ENCODE results near the gene PHF12.
"Not testable (repeated sequence)": the region's sequence is repeated elsewhere in the genome, so short reads cannot be mapped to it uniquely, and the experiment has no call there.

The PHF12 gene

DNA sequence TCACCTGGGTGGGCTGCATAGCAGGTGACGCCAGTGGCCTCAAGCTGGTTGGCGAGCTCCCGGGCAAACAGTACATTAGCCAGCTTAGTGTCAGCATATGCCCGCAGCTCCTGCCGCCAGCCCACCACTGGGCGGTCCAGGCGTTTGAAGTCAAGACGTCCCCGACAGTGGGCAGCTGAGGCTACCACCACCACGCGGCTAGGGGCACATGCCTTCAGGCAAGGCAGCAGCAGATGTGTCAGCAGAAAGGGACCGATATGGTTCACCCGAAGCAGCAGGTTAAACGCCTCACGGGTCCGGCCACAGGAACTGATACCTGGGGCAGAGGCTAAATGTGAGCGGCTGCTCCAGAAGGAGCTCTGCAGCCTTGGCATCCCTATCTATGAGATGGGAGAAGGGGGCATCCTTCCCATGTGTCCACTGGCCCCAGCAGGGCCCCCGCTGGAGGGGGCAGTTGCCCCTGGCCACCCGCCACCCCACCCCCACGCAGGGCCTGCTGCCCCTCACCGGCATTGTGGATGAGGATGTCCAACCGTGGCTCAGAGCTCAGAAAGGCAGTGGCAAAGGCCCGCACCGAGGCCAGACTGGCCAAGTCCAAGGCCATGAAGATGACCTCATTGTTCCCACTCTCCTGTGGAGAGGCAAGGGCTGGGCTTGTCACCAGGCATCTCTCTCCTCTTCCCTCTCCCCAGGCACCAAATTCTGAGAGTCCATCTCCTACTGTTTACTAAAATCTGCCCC, 50.2 kb downstream of the PHF12 start:
- DNase-seq, result no peak

- no peak for DNase-seq
These were observed 52.0 kb downstream of the PHF12 start for GRCh38 chr17:28899212-28899815.

GRCh38 chr17:28898527-28898955, 52.8 kb downstream of the PHF12 start:
- no peak for DNase-seq

- DNase-seq, result no peak
These were observed 53.4 kb downstream of the PHF12 start for GRCh38 chr17:28897769-28898526.

GRCh38 chr17:28896884-28897768, 54.2 kb downstream of the PHF12 start, which contains the start of gene FLOT2:
FLOT2 (minus strand) TSS chr17:28897733; CDS start chr17:28897574, 159 bp downstream.
- peak; percentile 14 for DNase-seq

- no peak for DNase-seq
These were observed 54.8 kb downstream of the PHF12 start for GRCh38 chr17:28896491-28896883.

DNA sequence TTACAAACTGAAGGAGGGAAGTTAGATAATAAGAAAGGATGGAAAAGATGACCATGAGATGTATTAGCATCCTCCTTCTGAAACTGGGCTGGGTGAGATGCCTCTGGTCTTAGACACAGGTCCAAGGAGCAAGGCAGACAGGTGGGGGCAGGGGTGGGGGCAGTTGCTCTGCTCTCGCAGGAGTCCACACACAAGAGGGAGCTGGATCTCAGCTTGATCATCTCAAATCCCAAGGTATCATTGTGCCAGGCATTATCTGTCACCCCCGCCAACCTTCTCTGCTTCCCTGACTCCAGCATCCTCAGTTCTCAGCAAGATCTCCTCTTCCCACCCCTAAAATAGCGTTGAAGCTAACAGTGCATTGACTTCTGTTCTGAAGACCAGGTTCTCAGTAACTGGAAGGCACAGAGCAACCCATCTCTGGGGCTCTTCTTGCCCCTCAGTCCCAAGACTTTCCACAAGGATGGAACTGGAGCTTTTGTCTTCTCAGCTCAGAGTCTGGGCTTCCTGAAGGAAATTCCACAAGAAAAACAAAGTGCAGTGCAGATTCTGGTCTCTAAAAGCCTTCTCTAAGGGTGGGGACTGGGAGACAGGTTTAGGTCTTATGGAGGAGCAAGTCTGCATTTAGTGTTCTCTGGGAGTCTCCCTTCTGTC, 55.4 kb downstream of the PHF12 start:
- DNase-seq, result no peak

DNA sequence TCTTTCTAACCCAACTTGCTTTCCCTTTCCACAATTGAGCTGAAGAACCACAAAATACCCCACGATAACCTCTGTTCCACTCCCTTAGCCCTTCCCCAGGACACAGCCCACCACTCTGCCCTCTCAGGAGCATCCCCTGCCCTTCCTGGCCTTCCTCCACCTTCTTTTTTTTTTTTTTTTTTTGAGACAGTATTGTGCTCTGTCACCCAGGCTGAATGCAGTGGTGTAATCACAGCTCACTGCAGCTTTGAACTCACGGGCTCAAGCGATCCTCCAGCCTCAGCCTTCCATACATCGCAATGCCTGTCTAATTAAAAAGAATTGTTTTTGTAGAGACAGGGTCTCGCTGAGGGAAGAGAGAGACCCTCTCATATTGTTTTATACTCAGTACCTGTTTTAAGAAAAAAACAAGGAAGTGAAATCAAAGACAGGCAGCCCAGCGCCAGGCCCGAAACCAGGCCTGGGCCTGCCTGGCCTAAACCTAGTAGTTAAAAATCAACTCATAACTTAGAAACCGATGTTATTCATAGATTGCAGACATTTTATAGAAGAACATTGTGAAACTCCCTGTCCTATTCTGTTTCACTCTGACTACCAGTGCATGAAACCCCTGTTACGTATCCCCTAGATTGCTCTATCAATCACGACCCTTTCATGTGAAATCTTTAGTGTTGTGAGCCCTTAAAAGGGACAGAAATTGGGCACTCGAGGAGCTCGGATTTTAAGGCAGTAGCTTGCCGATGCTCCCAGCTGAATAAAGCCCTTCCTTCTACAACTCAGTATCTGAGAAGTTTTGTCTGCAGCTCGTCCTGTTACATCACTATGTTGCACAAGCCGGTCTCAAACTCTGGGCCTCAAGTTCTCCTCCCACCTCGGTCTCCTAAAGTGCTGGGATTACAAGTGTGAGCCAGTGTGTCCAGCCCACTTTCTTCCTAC, 57.8 kb downstream of the PHF12 start:
- DNase-seq, result not testable (repeated sequence)

GRCh38 chr17:28892024-28892423, 59.3 kb downstream of the PHF12 start:
- DNase-seq, result no peak

GRCh38 chr17:28891201-28891600, 60.1 kb downstream of the PHF12 start:
- DNase-seq, result no peak

- DNase-seq, result no peak
These were observed 61.3 kb downstream of the PHF12 start for GRCh38 chr17:28889996-28890395.

- DNase-seq, result no peak
These were observed 62.5 kb downstream of the PHF12 start for GRCh38 chr17:28888832-28889231.

DNA sequence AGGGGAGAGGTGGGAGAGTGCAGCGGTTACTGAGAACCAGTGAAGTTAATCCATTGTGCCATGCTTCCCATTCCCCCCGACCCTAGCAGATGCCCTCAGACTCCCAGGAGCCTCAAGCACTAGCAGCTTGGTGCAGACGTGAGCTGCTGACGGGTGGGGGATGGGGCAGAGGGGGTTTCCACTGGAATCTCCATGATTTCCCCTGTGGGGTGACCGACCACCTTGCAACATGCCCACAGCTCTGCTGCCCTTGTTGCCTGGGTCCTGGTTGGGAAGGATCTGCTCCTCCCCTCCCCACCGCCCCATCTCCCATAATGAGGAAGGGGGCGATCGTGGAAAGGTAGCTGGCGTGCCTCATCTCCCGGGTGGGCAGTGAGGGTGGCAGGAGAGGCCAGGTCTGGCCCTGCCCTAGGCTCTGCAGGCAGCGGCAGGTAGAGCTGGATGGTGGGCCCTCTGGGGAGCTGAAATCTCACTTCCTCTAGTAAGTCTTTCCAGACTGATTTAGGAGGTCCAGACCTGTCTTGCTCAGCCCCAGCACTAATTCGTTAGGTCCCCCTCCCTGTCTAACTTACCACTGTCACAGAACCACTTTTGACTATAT, 63.3 kb downstream of the PHF12 start:
- DNase-seq, result no peak

DNA sequence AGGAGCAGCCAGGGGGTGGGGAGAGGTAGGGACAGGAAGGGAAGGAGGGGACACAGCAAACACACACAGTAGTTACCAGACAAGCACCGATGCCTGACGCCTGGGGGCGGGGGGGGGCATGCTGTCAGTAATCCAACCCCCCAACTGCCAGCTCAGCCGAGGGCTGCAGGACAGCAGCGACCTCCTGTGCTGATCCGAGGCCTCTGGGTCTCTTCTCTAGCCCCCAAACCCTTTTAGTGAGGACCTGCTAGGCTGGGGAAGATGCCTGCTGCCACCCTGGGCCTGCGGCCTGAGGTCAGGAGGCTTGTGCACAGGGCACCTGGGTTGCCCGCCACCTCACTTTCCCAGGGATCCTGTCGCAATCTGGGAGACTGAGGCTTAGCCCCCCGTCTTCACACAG, 65.4 kb downstream of the PHF12 start:
- DNase-seq, result no peak

DNA sequence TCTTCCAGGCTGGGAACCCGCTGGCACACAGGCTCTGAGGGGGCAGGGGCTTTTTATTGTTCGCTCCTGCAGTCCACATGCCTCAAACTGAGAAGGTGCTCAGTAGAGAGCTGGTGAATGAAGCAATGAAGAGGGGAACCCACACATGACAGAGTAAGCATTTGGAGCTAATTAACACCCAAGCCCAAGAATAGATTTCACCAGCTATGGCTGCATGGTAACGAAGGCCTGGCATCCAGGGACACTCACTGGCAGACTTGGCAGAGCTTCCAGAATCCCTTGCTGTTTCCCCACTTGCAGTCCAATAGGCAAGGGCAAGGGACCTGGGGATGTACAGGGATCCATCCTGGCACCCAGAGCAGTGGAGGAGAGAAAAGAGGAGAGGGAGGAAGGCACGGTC, 66.0 kb downstream of the PHF12 start:
- no peak for DNase-seq

DNA sequence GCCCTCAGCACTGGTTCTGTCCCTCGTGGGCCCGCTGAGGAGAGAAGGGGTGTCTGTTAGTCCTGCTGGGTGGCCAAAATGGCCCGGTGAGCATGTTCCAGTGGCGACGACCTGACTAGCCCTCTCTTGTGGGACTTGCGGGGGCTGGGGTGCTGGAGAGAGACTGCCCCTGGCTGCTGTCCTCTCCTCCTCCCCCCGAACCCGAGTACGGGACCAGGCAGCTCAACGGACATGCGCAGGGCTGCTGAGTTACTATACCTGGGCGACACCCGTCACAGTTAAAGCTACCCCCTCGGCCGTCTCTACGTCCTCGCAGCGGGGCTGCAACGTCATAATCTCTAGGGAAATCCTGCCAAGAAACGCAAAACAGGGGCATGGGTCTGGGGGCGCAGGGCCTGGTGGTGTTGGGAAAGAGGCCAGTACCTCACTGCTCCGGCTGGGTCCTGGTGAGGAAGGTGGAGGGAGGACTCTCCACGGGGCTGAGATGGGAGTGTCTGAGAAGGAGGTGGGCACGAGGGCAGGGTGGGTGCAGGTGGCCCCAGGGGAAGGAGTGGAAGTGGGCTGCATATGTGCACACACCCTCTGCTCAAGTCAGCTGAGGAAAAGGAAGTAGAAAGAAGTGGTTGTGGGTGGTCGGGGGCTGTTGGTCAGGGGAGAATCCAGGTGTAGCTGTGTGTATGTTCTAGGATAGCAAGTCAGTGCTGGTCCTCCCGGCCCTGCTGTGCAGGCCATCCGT, 67.2 kb downstream of the PHF12 start:
- no peak for DNase-seq

DNA sequence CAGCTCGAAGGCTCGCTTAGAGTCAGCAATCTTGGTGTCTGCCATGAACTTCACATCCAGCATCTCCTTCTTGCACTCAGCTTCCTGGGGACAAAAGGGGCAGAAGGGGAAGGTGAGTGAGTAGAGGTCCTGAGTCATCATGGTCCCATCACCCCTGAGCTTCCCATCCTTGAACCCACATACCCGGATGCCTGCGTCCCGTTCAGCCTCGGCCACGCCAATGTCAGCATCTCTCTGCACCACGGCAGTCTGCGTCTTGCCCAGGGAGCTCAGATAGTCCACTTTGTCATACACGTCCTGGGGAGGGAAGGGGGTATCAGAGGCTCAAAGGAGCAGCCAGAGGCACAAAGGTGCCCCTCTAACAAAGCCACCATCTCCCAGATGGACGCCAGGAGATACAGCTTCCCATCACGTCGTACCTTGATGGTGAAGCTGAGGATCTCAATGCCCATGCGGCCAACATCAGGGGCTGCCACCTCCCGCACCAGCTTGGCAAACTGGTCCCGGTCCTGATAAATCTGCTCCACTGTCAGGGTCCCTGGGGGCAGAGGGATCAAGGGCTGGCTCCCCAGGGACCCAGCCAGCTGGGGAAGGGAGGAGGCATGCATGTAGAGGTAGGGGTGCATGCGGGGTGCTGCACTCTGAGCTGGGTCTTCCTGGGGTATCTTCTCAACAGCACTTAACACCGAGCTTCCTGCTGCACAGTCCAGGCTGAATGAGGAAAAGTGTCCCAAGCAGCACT, 69.0 kb downstream of the PHF12 start:
- no peak for DNase-seq

DNA sequence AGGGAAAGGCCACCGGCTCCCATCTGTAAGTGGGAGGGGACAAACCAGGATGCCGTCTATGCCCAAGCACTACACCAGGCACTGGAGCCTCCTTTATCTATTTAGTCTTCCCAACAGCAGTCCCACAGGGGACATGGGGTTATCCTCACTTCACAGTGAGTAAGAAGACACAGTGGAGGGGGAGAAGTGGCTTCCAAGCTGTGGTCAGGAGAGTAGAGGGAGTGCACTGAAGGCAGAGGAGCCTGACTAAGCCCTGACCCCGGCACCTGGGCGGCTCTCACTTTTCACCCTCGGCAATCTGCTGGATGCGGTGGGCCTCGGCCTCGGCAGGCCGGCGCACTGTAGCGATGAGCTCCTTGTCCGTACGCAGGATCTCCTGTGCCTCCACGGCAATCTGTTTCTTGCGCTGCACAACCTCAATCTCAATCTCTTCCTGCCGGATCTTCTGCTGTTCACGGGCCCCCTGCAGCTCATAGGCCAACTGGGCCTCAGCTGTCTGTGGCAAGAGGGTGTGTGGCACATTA, 69.7 kb downstream of the PHF12 start:
- no peak for DNase-seq

DNA sequence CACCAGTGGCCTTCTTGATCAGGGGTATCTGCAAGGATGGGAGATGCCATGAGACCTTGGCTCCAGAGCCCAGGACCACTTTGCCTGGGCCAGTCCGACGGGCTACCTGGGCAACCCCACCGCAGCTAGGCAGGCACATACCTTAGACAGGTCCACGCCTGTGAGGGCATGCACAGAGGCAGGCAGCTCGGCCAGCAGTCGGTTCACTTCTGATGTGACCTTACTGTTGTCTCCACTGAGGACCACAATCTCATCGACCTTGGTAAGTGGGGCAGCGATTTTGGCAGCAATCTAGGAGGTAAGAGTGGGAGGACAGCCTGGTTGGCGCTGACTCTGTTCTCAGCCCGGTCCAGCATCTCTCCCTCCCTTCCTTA, 70.8 kb downstream of the PHF12 start:
- DNase-seq, result no peak
